Activated CD4-positive, alpha-beta T cell treated with anti-CD3 and anti-CD28 coated beads, Interleukin-10, Interleukin-2, amounts not matched to agents 100 ng/mL and 50 ng/mL, durations not matched to agents 16 hours and 8 hours (primary cell): Measurements from ENCODE around the gene DELE1.
A peak's percentile ranks its signal among the peaks of the same experiment; 100 is the strongest.

Experiments
- DNase-seq: peaks from one replicate; pipeline ENCODE4 v3.0.0-alpha.2; 2020

Gene DELE1

GRCh38 chr5:141960018-141960417, 36.3 kb downstream of the DELE1 start:
- peak; percentile 34 for DNase-seq

GRCh38 chr5:141960449-141961323, 37.0 kb downstream of the DELE1 start:
- DNase-seq: peak; percentile 92

DNA sequence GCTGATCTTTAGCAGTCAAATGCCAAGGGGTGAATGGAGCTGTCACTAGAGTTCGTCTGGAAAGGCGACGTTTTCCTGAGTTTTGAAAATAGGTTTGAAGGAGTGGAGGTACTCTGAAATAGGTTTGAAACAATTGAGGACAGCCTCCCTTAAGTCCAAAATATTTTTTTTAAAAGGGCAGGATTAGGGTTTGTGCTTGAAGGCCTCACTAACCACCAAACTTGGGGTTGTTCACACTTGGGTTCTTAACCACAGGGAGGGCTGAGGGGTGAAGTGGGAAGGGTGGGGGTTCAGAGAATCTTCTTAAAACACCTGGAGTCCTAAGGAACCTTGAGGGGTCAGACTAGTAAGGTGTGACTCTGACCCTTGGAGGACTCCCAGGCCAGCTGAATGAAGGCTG, 37.8 kb downstream of the DELE1 start:
- no peak for DNase-seq

GRCh38 chr5:141963701-141964100, 40.0 kb downstream of the DELE1 start:
- DNase-seq: no peak

DNA sequence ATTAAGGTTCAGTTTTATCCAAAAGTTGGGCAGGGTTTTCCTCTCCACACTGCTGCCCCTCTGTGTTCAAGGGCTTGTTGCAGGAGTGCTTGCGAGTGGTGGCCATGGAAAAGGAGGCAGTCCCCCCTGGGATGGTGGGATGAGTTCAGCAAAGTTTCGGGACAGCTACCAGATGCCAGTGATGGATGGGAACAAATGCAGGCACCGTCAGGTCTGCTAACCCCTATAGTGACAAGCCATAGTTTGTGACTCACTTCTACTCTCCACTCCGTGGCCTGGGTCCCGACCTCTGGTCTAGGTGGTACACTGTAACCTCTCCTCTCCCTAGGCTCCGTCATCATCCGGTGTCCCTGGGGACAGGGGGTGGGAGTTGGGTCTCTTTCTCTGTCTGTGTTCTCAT, 41.4 kb downstream of the DELE1 start:
- no peak for DNase-seq

DNA sequence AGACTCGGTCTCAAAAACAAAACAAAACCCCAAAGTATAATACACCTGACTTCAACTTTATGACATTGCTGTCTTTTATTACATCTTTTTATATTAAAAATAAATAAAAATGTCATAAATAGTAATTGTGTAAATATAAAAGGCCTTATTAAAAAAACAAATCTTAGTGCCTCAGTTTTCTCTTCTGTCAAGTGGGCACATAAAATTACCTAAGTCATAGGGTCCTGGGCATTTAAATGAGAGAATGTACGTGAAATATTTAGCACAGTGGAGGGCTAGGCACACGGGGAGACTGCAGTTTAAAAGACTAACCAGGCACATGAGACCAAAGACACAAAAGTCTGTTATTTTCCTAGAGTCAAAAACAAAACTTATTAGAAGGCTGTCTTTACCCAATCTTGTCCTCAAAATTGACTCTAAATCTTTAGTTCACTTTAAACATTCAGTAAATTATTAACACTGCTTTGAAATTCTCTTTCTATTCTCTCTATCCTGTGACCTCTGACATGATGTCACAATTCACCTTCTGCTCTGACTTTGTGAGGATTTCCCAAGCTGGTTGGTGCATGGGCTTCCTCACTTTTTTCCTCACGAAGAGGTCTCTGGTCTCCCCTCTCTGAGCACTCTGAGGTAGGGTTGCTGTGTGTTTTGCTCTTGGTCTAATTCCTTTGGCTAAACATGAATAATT, 42.7 kb downstream of the DELE1 start:
- DNase-seq: no peak

DNA sequence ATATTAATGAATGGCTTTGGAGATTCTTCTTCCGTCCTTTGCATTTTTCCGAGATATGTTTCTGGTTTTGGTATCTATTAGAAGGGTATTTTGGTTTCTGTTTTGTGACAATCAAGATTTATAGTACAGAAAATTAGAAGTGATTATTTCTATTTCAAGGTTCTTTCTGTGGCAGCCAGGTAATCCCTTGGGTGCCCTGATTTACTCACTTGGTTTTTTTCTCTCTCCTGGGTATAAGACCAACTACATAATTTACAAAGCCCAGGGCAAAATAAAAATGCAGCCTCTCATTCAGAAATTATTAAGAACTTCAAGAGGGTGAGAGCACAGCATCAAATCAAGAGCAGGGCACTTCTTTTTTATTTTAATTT, 43.3 kb downstream of the DELE1 start:
- no peak for DNase-seq

- peak; percentile 98 for DNase-seq
Measured at GRCh38 chr5:141968914-141969608, 45.4 kb downstream of the DELE1 start, which contains the start of gene RNF14. Gene RNF14 (plus strand): TSS chr5:141969105. CDS start chr5:141973589, 4,484 bp downstream.

DNA sequence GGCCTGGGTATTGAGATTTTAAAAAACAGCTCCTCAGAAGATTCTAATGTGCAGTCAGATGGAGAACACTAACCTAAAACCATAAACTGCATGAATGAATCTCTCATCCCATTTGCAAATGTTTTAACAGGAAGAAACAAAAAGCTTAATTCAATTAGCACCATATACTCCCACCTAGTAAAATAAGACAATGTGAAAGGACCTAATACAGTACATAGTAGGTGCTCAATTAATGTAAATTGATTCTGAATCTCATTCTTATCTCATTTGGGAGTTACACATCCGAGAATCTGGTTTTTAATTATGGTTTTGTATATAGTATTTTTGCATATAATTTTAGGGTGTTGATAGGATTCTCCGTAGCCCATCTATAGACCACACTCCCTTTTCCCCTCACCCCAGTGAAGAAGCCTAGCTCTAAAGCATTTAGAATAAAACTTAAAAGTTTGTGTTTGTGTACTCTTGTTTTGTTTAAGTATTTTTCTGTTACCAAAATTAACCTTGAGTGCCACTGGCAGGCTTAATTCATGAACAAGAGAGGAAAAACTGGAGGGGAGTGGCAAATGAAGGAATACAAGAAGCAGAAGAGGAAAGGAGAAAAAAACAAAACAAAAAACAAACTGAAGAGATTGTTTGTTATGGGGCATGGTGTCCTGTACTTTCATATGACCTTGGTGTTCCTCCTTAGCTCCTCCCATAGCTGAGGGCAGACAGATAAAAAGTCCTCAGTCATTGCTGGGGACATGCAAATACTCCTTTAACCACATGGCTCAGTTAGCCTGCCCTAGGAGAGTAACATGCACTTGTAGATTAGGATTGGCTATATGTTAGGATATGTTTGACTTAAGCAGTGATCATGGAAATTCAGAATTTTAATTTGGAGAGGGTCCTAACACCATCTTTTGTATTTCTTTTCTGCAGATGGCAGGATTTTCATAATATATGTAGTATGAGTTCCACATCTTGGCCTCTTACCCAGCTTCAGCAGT, 46.4 kb downstream of the DELE1 start:
- peak; percentile 71 for DNase-seq

DNA sequence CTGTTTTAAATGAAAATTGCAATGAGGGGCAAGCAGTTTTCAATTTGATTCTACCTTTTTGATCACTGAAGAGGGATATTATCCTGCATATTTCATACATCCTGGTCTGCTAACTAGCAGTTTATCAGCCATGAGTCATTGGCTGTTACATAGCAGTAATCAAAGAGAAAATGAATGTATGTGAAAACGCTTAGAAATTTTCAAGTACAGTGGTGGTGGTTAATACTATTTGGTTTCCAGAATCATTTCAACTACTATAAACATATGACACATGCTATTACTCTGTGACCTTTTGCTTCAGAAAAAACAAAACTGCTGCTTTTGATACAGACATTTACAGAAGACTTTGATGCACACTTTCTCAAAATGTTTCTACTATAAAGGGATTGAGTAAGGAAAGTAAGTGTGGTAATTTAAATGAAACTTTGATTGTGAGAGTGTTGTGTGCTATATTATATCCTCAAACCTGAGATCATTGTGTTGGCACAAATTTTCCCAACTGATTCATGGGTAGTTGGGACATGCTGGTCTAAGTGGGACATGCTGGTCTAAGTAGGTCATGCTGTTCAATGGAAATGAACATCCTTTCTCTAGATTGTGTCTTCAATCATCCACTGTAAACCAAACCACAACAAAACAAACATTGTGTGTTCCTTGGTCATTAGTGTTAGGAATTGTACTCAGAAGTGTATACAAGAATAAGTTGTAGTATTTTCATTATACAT, 50.4 kb downstream of the DELE1 start:
- DNase-seq: no peak

DNA sequence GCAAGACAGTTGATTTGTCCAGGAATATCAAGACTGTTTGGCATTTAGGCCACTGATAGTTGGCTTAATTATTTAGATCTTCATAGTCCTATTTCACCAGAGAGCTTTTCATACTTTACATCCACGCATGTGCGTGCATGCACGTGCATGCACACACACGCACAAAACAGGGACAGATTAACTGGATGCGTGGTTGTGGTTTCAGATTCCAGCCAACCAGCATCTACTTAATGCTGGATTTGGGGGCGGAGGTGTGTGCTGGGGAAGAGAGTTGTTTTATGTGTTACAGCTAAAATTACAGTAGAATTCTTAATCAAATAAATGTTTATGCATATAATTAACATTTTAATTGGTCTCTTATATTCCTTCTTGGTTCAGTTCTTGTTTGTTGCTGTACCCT, 52.5 kb downstream of the DELE1 start:
- DNase-seq: no peak

GRCh38 chr5:141978389-141978788, 54.7 kb downstream of the DELE1 start:
- no peak for DNase-seq

DNA sequence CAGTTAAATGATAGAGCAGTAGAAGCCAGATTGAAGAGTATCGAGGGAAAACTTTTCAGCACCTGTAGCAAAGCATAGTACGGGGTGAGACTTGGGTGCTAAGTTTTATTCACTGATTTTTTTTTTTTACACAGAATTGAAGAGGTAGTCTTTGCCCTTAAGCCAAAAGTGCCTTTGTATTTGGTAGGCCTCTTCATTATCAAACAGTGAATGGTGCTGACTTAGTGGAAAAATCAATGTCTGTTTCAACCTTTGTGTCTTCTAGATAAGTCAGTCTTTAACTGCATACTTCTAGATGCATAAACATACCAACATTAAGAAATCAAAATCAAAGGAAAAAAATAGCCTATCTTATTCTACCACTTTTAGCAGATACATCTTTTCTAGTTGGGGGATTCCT, 59.0 kb downstream of the DELE1 start:
- no peak for DNase-seq

DNA sequence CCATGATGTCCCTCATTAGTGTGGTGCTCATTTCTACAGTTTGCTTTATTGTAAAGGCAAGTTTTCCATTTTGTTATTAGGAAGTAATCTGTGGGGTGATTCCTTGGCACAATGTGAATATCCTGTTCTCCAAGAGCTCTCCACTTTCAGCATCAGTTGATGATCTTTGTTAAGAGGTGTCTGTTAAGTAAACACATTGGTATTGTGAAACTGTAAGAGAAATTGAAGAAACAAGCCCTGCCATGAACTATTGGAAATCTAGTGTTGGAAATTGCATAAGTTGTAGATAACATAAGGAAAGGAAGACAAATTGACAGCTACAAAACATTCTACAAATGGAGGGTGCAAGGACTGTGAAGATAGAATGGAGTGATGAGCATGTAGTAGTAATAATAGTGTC, 62.4 kb downstream of the DELE1 start:
- no peak for DNase-seq

- no peak for DNase-seq
Measured at GRCh38 chr5:141989720-141990119, 66.0 kb downstream of the DELE1 start.
